GM19035 (cell line): ENCODE data around the gene ZBTB7C.

Experiments
- ATAC-seq: cut with Tn5 transposase; IDR thresholded peaks from one replicate; pipeline ENCODE4 v1.9.1; 2021; ENCODE audit not compliant: unreplicated experiment

ZBTB7C gene

DNA sequence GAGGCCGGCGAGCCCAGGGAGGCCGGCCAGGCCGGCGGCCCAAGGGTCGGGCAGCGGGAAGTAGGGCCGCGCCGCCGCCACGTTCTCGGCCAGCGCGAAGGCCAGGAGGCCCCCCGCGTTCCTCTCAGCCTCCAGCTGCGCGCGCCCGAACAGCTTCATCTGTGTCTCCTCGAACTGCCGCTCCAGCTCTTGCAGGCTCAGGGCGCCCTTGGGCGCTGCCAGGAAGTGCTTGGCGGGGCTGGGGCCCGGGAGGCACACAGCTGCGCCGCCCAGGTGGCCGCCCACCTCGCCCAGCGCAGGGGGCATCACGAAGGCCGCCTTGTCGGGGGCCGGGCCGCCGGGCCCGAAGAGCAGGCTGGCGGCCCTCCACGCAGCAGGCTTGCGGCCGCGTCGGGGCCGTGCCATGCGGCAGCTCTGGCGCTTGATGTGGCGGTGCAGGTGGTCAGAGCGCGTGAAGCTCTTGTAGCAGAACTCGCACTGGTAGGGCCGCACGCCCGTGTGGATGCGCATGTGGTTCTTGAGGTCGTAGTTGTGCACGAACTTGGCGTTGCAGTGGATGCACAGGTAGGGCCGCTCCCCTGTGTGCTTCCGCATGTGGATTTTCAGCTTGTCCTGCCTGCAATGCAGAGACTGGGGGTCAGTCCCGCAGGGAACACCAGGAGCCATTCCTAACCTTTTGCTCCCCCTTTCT lies 379.7 kb downstream of the ZBTB7C start:
- ATAC-seq = no peak

DNA sequence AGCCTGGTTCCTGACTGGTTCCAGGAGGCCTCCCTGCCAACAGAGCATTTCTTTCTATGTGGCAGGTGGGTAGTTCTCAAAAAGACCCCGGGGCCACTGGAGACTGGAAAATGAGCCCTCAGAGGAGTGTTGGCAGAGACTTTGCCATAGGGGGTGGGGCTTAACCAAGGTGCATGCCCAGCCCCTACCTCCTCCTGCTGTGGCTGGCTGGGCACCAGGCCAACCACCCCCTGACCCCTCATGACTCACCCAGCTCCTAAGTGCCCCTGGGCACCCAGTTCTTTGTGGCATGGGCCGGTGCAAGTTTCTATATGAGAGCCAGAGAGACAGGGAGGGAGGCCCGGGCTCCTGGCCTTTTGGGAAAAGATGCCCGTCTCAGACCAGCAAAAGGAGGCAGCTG lies 380.5 kb downstream of the ZBTB7C start:
- no peak for ATAC-seq

DNA sequence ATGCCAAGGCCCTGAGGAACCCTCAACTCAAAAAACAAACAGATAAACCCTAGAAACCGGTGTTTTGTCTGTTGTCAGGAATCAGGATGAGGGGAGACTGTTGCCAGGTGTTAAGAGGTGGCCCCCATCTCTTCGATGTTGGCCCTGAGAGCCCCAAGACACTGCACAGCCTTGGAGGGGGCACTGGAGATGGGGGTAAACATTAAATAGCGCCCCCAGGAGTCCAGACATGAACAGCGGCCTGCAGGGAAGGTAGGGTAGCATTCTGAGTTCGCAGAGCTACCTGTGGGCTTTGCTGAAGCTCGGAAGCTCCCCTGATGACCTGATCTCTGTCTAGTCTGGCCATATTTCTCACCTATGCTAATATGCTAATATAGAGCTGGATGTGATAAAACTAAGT lies 381.1 kb downstream of the ZBTB7C start:
- ATAC-seq = no peak

DNA sequence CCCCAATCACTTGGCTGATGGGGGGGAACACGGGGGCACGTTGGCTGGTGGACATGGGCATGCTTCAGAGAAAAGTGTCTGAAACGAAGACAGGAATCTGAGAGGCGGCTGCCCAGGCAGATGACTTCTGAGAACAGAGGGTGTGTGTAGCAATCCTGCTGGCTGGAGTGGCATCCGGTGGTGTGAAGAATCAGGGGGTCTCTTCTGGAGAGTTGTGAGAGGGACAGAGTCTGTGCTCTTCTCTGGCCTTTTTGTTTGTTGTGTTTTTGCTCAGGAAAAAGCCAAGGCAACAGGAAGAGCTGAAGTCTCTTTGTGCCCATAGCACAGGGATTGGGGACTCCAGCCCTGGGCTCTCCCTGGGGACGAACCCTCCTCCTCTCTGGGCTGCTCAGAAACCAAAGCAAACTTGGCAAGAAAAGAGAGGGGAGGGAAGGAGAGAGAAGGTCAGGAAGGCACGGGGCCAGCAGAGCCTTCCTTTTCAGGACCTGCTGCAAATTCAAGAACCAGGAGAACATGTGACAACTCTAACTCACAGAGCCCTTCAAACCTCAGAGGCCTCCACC lies 381.7 kb downstream of the ZBTB7C start:
- no peak for ATAC-seq

DNA sequence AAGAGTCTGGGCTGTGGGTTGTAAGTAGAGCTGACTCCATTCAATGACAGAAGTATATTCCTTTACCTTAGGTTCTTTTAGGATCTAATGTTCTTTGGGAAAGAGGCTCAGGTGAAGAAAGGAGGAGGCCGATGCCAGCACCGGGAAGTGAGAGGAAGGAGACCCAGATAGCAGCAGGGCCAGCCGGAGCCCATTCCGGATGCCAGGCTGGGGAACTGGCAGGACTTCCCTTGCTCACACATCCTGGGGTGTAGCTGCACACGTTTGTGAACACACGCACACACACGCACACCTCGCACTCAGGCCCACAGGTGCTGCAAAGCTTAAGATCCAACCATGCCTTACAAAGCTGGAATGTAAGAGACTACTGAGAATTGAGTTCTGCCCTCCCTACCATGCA lies 383.0 kb downstream of the ZBTB7C start:
- no peak for ATAC-seq

DNA sequence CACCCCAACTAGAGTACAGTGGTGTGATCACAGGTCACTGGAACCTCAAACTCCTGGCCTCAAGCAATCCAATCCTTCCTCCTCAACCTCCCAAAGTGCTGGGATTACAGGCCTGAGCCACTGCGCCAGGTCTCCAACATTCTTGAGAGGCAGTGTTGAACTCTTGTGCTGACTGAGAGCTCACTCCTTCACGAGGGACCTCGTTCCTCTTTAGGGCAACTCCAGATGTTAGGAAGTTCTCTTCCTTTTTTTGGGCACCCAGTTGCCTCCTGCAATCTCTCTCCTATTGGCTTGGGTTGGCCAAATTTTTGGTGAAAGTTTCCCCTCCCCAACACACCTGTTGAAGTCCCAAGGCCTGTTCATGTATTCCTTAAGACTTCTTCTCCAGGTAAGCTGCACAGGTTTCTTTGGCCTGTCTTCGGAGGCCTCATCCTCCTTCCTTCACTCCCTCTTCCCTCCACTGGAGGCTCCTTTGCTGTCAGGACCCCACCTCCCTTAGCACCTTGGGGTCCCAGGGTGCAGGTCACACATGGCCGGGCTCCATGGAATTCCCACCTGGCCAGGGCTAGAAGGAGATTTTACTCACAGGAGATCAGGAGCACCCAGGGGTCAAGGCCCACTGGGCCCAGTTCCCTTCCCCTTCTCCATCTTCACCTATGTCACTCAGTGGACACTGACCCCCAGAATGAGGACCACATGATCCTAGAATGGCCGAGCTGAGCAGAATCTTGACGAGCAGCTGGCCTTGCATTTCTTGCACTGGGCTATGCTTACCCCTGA lies 384.1 kb downstream of the ZBTB7C start:
- ATAC-seq = no peak

DNA sequence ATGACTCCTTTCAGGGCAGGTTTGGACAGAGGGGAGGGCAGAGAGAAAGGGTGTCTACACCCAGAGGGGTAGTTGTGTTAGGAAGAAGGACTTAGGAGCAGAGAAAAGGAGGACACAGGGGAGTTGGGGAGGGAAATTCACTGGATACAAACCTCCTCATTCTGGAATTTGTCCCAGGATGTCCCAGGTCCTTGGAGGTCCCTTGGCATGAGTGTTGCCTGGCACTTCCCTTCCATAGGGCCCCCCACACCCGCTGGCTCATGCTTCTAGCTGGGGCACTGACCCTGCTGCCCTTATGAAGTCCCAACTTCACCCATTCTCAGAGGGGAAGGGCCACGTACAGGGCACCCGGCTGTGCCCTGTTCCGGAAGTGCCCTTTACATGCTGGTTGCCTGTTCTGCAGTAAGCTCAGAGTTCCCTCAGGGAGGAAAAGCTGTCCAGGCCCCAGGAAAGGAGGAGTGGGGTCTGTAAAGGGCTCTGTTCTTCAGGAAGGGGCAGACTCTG lies 385.1 kb downstream of the ZBTB7C start:
- ATAC-seq = no peak

DNA sequence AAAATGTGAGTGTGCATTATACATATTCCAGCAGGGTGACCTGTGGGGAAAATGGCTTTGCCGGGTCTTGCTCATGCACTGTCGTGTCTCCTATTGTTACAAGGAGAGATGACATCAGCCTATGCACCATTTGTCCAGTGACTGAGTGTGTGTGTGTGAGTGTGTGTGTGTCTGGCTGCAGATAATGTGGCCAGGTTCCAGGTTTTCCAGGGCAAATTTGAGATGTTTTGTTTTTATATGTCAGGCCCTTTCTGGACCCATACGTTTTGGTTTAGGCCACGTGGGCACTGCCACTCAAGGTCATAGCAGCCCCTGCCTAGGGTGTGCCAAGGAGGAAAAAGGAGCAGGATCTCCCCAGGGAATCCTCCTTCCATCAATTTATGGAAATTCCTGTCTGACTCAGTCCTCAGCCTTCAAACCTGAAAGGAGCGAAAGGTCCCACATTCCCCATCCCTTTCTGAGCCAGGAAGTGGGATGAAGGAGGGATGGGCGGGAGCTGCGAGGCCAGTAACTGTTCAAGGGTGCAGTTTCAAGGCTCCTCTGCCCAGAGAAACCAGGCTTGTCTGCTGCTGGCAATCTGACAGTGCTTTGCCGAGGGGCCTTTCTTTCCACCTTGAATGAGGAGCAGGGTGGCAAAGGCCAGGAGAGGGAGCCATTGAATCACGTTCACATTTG lies 385.7 kb downstream of the ZBTB7C start:
- ATAC-seq = no peak

DNA sequence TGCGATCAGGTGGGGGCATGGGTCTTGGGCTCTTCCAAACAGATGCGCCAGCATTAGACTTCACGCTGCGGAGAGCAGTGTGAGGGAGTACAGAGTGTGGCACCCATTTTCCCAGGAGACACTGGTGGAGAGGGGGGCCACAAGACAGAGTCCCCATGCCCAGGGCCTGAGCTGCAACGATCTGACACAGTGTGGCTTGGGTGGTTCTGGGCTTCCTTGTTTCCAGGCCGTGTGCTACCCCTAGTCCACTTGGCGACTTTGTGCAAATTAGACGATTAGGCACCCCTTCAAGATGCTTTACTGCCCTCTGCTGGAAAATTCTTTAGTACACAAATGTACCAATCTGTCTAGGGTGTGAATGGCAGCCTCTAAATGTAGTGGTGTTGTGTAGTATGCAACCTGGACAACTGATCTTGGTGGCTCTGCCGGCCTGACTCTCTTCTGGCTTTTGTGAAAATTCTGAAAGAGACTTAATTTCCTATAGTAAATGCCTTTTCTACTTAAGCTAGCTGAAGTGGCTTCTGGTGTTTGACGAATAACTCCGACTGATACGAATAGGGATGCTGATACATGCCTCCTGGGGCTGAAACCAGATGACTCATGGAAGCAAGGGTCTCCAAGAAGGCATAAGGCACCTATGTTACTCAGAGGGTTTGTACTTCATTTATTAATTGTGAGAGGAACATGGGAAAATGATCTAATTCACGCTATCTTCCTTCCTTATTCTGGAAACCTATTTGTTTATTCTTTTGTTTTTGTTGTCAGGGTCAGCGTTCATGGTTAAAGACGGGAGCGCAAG lies 386.5 kb downstream of the ZBTB7C start:
- ATAC-seq = no peak

DNA sequence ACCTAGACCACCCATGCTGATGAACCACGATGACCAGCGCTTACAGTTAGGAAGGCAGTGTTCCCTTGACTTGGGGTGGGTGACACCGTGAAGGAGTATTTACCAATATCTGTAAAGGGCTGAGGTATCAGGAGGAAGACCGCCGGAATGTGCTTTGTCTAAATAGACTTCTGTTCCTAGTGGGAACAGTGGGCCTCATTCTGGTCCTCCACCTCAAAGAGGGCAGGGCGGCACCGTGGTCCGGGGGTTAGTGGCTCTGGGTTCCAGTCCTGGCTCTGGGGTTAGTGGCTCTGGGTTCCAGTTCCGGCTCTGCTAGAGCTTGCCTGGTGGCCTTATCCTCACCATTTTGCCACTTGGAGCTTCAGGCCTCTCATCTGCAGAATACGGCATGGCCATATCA lies 387.2 kb downstream of the ZBTB7C start:
- no peak for ATAC-seq

DNA sequence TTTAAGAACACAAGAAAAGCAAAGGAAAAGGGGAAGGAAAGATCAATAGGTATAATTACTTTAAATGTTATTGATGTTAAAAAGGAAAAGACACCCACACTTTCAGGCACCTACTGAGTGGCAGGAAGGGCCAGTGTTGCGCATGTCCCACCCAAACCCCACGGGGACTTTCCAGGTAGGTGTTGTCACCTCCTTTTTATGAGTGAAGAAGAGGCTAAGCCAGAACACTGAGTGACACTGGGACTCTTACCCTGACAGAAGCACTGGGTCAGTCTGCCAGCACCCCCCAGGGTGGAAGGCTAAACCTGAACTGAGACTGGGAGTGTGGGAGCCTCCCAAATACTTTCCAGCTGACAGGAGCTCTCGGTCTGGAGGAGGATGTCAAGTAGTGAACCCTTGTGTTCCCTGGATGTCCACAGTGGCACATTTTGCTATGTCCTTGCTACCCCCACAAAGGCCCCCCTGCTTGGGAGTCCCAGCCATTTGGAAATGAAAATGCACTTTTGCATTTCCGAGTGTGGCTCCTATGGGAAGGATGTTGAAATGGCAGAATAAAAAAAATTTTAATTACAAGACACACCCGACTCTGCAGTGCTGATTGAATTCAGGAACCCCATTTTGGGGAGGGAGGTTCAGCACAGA lies 387.8 kb downstream of the ZBTB7C start:
- ATAC-seq = no peak

DNA sequence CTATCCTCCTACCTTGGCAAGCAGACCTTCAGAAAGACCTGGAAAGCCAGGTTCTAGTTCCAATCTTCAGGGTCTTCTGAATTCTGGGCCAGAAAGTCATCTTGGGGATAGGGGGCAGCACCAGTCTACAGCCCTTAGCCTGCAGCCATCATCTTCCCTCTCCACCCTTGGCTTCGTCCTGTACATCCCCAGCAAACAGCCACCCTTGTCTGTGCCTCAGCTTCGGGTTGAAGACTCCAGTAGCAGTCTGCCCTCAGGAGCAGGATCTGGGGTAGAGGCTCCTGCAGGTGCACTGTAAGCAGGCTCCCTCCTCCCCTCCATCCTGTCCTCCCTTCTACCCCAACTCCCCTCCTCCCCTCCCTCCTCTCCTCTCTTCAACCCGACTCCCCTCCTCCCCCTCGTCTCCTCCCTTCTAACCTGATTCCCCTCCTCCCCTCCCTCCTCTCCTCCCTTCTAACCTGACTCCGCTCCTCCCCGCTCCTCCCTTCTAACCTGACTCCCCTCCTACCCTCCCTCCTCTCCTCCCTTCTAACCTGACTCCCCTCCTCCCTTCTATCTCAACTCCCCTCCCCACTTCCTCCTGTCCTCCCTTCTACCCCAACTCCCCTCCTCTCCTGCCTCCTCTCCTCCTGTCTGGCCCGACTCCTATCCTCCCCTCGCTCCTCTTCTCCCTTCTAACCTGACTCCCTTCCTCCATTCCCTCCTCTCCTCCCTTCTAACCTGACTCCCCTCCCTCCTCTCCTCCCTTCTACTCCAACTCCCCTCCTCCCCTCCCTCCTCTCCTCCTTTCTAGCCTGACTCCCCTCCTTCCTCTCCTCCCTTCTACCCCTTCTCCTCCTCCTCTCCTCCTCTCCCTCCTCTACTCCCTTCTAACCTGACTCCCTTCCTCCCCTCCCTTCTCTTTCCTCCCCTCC lies 388.6 kb downstream of the ZBTB7C start:
- no peak for ATAC-seq

DNA sequence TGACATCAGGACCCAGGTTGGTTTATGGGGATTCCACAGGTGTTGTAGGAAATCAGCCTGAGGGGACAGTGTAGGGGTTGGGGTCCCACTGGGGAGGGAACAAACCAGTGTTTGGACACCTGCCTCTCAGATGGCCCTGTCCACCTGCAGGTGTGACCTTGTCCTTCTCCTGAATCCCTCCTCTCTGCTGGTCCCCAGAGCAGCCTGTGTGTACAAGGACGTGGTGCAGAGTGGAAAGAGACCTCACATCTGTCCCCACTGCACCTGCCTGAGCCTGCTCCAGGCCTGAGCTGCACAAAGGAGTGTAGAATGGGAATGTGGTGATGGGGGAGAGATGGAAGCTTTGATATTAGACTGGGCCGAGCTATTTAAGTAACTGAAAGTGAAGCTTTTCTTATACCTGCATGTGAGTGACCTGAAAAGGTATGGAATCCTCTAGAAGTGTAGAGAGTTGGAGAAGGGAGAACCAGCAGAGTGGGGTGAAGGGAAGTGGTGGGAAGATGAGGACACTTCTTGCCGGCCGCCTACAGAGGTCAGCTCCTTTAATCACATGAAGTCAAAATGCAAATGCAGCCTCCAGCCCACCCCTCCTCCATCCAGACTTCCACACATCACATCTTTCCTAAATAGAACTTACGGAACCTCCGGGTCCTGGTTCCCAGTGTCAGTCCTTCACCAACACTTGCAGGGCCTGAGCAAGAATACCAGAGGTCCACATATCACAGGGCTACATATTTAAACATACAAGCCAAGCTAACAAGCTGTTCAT lies 389.4 kb downstream of the ZBTB7C start:
- ATAC-seq = no peak

DNA sequence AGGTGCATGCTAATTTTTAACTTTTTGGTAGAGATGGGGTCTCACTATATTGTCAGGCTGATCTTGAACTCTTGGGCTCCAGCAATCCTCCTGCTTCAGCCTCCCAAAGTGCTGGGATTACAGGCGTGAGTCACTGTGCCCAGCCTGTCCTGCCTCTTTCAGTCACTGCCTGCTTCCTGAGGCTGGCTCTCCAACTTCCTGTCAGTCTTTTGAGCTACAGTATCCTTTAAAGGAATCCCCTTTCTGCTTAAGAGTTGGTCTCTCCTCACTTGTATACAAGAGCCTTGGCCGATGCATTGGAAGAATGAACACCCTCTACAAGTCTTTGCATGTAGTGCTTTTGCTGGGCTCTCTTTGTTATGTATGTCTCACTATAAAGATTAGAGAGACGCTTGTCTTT lies 390.3 kb downstream of the ZBTB7C start:
- ATAC-seq = no peak

DNA sequence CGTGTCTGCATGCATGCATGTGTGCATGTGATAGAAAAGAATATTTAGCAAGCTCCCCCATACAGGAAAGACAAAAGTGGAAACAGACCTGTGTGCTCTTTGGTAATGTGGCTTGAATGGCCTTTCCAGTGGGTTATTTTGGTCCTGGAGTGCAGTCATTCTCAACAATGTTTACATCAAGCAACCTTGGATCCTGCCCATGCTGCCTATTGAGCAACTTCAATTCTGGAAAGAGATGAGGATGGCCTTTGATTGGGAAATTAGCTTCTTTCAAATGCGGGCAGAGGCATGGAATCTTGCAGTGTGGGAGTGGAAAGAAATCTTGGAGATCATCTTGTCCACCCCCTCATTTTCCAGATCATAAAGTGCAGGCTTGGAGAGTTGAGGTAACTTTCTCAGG lies 391.5 kb downstream of the ZBTB7C start:
- no peak for ATAC-seq

DNA sequence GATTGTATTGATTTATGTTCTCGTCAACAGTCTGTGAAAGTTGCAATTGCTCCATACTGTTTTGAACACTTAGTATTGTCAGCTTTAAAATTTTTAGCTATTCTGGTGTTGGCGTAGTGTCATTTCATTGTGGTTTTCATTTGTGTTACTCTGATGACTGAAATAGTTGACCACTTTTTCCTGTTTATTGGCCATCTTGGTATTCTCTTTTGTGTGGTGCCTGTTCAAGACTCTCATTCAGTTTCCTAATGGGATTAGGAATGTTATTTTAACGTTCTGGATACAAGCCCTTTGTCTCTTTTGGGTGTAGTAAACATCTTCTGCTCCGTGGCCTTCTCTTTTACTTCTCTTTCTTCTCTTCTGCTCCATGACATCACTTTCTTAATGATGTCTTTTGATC lies 396.0 kb downstream of the ZBTB7C start:
- no peak for ATAC-seq

DNA sequence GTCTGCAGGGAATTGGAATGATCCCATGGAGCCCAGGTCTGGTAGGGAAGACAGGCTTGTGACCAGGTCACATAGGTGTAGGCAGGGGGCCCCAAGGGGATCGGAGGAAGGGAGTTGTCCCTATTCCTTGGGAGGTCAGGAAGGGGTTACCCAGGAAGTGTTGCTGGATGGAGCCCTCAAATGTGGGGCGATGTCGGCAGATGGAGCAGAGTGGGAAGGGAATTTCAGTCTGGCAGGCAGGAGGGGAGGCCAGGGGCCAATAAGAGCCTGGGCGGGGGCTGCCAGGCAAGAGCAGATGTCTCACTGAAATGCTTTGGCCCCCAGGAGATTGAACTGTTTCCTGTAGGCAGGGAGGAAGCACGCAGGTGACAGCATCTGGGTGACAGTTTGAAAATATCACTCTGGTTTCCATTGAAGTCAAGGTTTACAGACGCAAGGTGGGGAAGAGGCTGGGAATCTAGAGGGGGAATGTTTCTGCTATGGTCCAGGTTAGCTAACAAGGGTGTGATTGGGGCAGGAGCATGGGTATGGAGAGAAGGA lies 397.2 kb downstream of the ZBTB7C start:
- no peak for ATAC-seq

DNA sequence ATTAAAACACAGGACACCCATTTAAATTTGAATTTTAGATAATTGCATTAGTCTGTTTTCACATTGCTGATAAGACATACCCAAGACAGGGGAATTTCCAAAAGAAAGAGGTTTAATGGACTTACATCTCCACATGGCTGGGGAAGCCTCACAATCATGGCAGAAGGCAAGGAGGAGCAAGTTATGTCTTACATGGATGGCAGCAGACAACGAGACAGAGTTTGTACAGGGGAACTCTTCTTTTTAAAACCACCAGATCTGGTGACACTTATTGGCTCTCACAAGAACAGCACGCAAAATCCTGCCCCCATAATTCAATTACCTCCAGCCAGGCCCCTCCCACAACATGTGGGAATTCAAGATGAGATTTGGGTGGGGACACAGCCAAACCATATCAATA lies 398.9 kb downstream of the ZBTB7C start:
- no peak for ATAC-seq
